NCI-H446 treated with DMSO at 0.1 percent for 48 hours (cell line): ENCODE measurements around the gene GRB10.
A peak's percentile ranks its signal among the peaks of the same experiment; 100 is the strongest.

Experiments used
- DNase-seq: peaks from one replicate; lab custom pipeline; 2025; lab: John Stamatoyannopoulos, UW

The GRB10 gene

GRCh38 chr7:50688226-50688590 lies 94.5 kb downstream of the GRB10 start:
- DNase-seq: no peak

GRCh38 chr7:50687575-50688225 lies 95.0 kb downstream of the GRB10 start:
- peak; percentile 69 for DNase-seq

GRCh38 chr7:50687096-50687495 lies 95.6 kb downstream of the GRB10 start:
- peak; percentile 47 for DNase-seq

- DNase-seq: peak; percentile 43
These were observed 97.3 kb downstream of the GRB10 start for GRCh38 chr7:50685135-50686065.

- DNase-seq: no peak
These were observed 98.0 kb downstream of the GRB10 start for GRCh38 chr7:50684713-50685075.

GRCh38 chr7:50684011-50684712 lies 98.5 kb downstream of the GRB10 start:
- DNase-seq: no peak

GRCh38 chr7:50682573-50682972 lies 100.1 kb downstream of the GRB10 start:
- no peak for DNase-seq

- DNase-seq: no peak
These were observed 100.6 kb downstream of the GRB10 start for GRCh38 chr7:50682079-50682478.

GRCh38 chr7:50681432-50682045 lies 101.2 kb downstream of the GRB10 start:
- no peak for DNase-seq

- peak; percentile 51 for DNase-seq
These were observed 103.3 kb downstream of the GRB10 start for GRCh38 chr7:50679218-50680007.

GRCh38 chr7:50678586-50678985 lies 104.1 kb downstream of the GRB10 start:
- no peak for DNase-seq

GRCh38 chr7:50677638-50677996 lies 105.1 kb downstream of the GRB10 start:
- no peak for DNase-seq

- no peak for DNase-seq
These were observed 105.7 kb downstream of the GRB10 start for GRCh38 chr7:50676740-50677637.

GRCh38 chr7:50676079-50676478 lies 106.6 kb downstream of the GRB10 start:
- DNase-seq: no peak

GRCh38 chr7:50674896-50675835 lies 107.5 kb downstream of the GRB10 start:
- DNase-seq: no peak

- DNase-seq: no peak
These were observed 108.4 kb downstream of the GRB10 start for GRCh38 chr7:50674299-50674698.

GRCh38 chr7:50673096-50673495 lies 109.6 kb downstream of the GRB10 start:
- no peak for DNase-seq

GRCh38 chr7:50672045-50672444 lies 110.7 kb downstream of the GRB10 start:
- no peak for DNase-seq

GRCh38 chr7:50671386-50671785 lies 111.3 kb downstream of the GRB10 start:
- no peak for DNase-seq
